Stimulated activated naive CD4-positive, alpha-beta T cell (primary cell): ENCODE results near the gene PLXNB1.
"Not testable (repeated sequence)": the region's sequence is repeated elsewhere in the genome, so short reads cannot be mapped to it uniquely, and the experiment has no call there.

Source experiments
- DNase-seq, 6 experiments: peaks; one replicate each; lab custom pipeline; 2025; lab: John Stamatoyannopoulos, UW

The PLXNB1 gene

GRCh38 chr3:48429960-48430707, at the start of gene PLXNB1:
TSS of gene PLXNB1 (minus strand) at chr3:48430086. CDS start at chr3:48424611, 5,475 bp downstream.
- peak in 3 of 6 experiments; percentile 22 to 43 (median 27) for DNase-seq

- DNase-seq: peak; percentile 20 to 90 (median 70)
Measured at GRCh38 chr3:48478626-48479555, 49.0 kb upstream of the PLXNB1 start.

- DNase-seq: peak in 1 of 6 experiments; percentile 19
Measured at GRCh38 chr3:48477959-48478520, 48.2 kb upstream of the PLXNB1 start.

GRCh38 chr3:48476426-48477053, 46.7 kb upstream of the PLXNB1 start:
- DNase-seq: no peak

- DNase-seq: no peak
Measured at GRCh38 chr3:48475188-48475587, 45.3 kb upstream of the PLXNB1 start.

GRCh38 chr3:48474619-48475018, 44.7 kb upstream of the PLXNB1 start:
- no peak for DNase-seq

- not testable (repeated sequence) for DNase-seq
Measured at GRCh38 chr3:48474031-48474430, 44.1 kb upstream of the PLXNB1 start.

GRCh38 chr3:48473617-48473952, 43.7 kb upstream of the PLXNB1 start:
- DNase-seq: no peak

GRCh38 chr3:48472923-48473616, 43.2 kb upstream of the PLXNB1 start:
- DNase-seq: peak; percentile 85 to 97 (median 94)

GRCh38 chr3:48472673-48472922, 42.7 kb upstream of the PLXNB1 start:
- no peak for DNase-seq

- no peak for DNase-seq
Measured at GRCh38 chr3:48470286-48470685, 40.4 kb upstream of the PLXNB1 start.

GRCh38 chr3:48469046-48469915, 39.4 kb upstream of the PLXNB1 start:
- no peak for DNase-seq

GRCh38 chr3:48468329-48468731, 38.4 kb upstream of the PLXNB1 start:
- DNase-seq: no peak

GRCh38 chr3:48467473-48468267, 37.8 kb upstream of the PLXNB1 start:
- DNase-seq: no peak

- no peak for DNase-seq
Measured at GRCh38 chr3:48467110-48467454, 37.2 kb upstream of the PLXNB1 start.

- DNase-seq: peak in 2 of 6 experiments; percentile 14 to 20
Measured at GRCh38 chr3:48466386-48467109, 36.7 kb upstream of the PLXNB1 start.

- DNase-seq: peak; percentile 56 to 75 (median 63)
Measured at GRCh38 chr3:48465531-48466378, 35.9 kb upstream of the PLXNB1 start.

- no peak for DNase-seq
Measured at GRCh38 chr3:48465237-48465530, 35.3 kb upstream of the PLXNB1 start.
